ENCODE data around the gene TTYH3.
A peak's percentile ranks its signal among the peaks of the same experiment; 100 is the strongest.

TTYH3 gene

DNA sequence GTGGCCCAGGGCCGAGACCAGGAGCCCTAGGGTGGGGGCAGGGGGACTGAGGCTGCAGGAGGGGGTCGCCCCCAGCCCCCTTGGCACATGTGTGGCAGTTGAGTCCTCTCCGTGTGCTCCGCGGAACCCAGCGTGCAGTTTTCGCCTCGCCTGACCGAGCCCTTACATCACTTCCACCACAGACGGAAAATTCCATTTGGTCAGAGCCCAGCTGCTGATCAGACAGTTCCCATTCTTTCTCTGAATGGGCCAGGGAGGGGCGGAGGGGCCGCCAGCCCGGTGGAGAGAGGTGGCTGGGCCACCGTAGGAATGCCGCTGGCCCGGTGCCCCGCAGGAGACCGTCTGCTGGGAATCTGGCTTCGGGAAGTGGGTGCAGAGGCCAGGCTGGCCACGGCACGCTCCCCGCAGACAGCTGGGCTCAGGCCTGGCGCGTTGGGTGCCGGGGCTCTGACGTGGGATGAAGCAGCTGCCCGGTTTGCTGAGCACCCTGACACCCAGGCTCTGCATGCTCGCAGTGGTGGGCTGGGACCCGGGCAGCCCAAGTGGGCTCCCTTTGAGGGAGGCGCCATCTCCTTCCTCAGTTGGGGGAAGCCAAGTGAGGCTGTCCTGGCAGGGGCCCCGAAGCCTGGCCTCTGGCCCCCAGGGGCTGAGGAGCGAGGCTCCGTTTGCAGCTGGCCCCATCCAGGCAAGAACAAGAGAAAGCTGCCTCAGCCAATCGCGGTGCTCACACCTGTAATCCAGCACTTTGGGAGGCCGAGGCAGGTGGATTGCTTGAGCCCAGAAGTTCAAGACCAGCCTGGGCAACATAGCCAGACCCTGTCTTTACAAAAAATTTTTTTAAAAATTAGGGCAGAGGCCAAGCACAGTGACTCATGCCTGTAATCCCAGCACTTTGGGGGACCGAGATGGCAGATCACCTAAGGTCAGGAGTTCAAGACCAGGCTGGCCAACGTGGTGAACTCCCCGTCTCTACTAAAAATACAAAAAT, 9.9 kb downstream of the TTYH3 start:
- peak overlapping the region; percentile 57 to 67 for H3K27ac ChIP-seq (ENCODE audit: low read depth in 2 of 2, low read length in 2 of 2)
- peaks cover 13% of the 10 kb centered on the region in 2 donors for H3K4me1 ChIP-seq (ENCODE audit: control insufficient read depth in 2 of 2, insufficient read depth in 2 of 2, low read length in 2 of 2)

DNA sequence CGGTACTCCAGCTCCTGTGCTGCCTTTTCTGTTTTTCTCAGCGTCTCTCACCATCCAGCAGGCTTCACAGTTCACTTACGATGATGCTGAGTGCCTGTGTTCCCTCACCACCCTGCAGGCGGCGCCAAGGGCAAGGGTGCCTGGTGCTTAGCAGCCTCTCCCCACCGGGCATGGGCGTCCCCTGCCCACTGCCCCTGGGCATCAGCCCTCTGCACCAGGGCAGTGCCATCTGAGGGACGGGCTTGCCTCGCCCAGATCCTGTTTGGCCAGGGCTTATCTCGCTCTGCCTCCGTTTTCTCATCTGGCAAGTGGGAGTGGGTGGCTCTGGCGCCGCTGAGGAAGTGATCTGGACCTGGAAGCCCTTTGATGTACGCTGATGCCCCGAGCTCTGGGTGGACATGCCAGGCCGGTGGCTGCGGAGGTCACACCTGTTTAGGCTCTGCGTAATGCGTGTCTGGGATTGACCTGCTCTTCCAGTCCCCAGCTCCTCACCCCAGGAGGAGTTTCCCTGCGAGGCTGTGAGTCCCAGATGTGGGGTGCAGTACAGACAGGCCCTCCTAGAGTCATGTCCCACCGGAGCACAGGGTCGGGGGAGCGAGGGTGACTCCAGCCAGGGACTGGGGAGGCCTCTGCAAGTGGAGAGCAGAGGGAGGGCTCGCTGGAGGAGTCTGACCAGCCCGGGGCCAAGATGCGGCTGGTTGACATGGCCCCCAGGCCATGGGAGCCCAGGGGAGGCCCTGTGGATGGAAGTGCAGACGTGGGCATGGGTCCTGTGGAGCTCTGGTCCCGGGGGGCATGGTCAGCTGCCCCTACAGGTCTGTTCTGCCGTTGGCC, 11.8 kb downstream of the TTYH3 start:
- Histone ChIP-seq H3K36me3 (ENCODE audit: control insufficient read depth in 2 of 2, insufficient read depth in 2 of 2, low read length in 2 of 2) (no peaks in the 10 kb centered on the region), H3K9ac (ENCODE audit: low read depth in 1 of 2, low read length in 2 of 2) (no peak overlapping the region), H3K4me3 (ENCODE audit: low read length in 2 of 2) (no peak overlapping the region), H3K9me3 (ENCODE audit: control insufficient read depth in 2 of 2, low read length in 2 of 2) (no peaks in the 10 kb centered on the region), H3K4me1 (ENCODE audit: control insufficient read depth in 2 of 2, insufficient read depth in 2 of 2, low read length in 2 of 2) (peaks cover 9 to 13% of the 10 kb centered on the region in 2 donors), H3K27ac (ENCODE audit: low read depth in 2 of 2, low read length in 2 of 2) (no peak overlapping the region), H3K27me3 (ENCODE audit: control insufficient read depth in 2 of 2, insufficient read depth in 2 of 2, low read length in 2 of 2) (no peaks in the 10 kb centered on the region)

More for the DNA sequence above, 9.9 kb downstream of the TTYH3 start:
- H3K4me3 ChIP-seq (ENCODE audit: low read length in 2 of 2): no peak overlapping the region
- H3K36me3 ChIP-seq (ENCODE audit: control insufficient read depth in 2 of 2, insufficient read depth in 2 of 2, low read length in 2 of 2): no peaks in the 10 kb centered on the region
- no peaks in the 10 kb centered on the region for H3K27me3 ChIP-seq (ENCODE audit: control insufficient read depth in 2 of 2, insufficient read depth in 2 of 2, low read length in 2 of 2)
- H3K9me3 ChIP-seq (ENCODE audit: control insufficient read depth in 2 of 2, low read length in 2 of 2): no peaks in the 10 kb centered on the region
- H3K9ac ChIP-seq (ENCODE audit: low read depth in 1 of 2, low read length in 2 of 2): peak overlapping the region in 1 of 2 donors; percentile 24

GRCh38 chr7:2644220-2644561, 12.4 kb downstream of the TTYH3 start:
- no peaks in the 10 kb centered on the region for H3K36me3 ChIP-seq (ENCODE audit: control insufficient read depth in 2 of 2, insufficient read depth in 2 of 2, low read length in 2 of 2)
- peak overlapping the region in 1 of 2 donors; percentile 4 for H3K27ac ChIP-seq (ENCODE audit: low read depth in 2 of 2, low read length in 2 of 2)
- H3K4me1 ChIP-seq (ENCODE audit: control insufficient read depth in 2 of 2, insufficient read depth in 2 of 2, low read length in 2 of 2): peaks cover 9 to 13% of the 10 kb centered on the region in 2 donors
- H3K4me3 ChIP-seq (ENCODE audit: low read length in 2 of 2): no peak overlapping the region
- no peaks in the 10 kb centered on the region for H3K9me3 ChIP-seq (ENCODE audit: control insufficient read depth in 2 of 2, low read length in 2 of 2)
- no peaks in the 10 kb centered on the region for H3K27me3 ChIP-seq (ENCODE audit: control insufficient read depth in 2 of 2, insufficient read depth in 2 of 2, low read length in 2 of 2)
- H3K9ac ChIP-seq (ENCODE audit: low read depth in 1 of 2, low read length in 2 of 2): no peak overlapping the region

GRCh38 chr7:2644562-2645273, 12.9 kb downstream of the TTYH3 start:
- H3K9ac ChIP-seq (ENCODE audit: low read depth in 1 of 2, low read length in 2 of 2): no peak overlapping the region
- H3K36me3 ChIP-seq (ENCODE audit: control insufficient read depth in 2 of 2, insufficient read depth in 2 of 2, low read length in 2 of 2): no peaks in the 10 kb centered on the region
- H3K27ac ChIP-seq (ENCODE audit: low read depth in 2 of 2, low read length in 2 of 2): peak overlapping the region in 1 of 2 donors; percentile 16
- H3K4me3 ChIP-seq (ENCODE audit: low read length in 2 of 2): no peak overlapping the region
- no peaks in the 10 kb centered on the region for H3K9me3 ChIP-seq (ENCODE audit: control insufficient read depth in 2 of 2, low read length in 2 of 2)
- peaks cover 9 to 13% of the 10 kb centered on the region in 2 donors for H3K4me1 ChIP-seq (ENCODE audit: control insufficient read depth in 2 of 2, insufficient read depth in 2 of 2, low read length in 2 of 2)
- no peaks in the 10 kb centered on the region for H3K27me3 ChIP-seq (ENCODE audit: control insufficient read depth in 2 of 2, insufficient read depth in 2 of 2, low read length in 2 of 2)

DNA sequence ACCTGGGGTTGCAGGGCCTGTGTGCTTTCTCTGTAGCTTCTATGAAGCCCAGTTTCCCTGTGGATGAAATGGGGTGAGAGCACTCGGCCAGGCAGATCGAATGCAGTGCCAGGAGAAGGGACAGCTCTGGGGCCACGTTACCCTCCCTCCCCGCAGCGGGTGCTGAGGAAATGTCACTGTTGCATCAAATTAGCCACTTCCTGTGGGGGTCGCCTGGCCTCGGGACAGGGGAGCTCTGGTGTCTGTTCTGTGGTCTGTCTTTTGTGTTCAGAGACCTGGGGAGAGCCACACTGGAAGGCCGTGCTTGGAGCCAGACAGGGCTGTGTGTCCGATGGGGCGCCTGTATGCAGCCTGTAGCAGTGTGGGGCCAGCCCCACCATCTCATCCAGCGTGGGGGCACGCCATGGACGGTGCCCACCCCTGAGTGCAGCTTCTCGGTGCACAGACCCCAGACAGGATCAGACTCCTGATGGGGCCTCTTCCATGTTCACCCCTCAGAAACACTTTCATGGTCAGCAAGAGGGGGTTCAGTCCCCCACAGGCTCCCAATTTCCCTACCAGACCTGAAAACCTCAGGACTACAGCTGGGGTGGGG, 13.6 kb downstream of the TTYH3 start:
- no peaks in the 10 kb centered on the region for H3K27me3 ChIP-seq (ENCODE audit: control insufficient read depth in 2 of 2, insufficient read depth in 2 of 2, low read length in 2 of 2)
- no peak overlapping the region for H3K4me3 ChIP-seq (ENCODE audit: low read length in 2 of 2)
- no peak overlapping the region for H3K9ac ChIP-seq (ENCODE audit: low read depth in 1 of 2, low read length in 2 of 2)
- H3K36me3 ChIP-seq (ENCODE audit: control insufficient read depth in 2 of 2, insufficient read depth in 2 of 2, low read length in 2 of 2): peaks cover 0 to 2% of the 10 kb centered on the region in 2 donors
- H3K4me1 ChIP-seq (ENCODE audit: control insufficient read depth in 2 of 2, insufficient read depth in 2 of 2, low read length in 2 of 2): peaks cover 8 to 13% of the 10 kb centered on the region in 2 donors
- H3K9me3 ChIP-seq (ENCODE audit: control insufficient read depth in 2 of 2, low read length in 2 of 2): no peaks in the 10 kb centered on the region
- peak overlapping the region in 1 of 2 donors; percentile 16 for H3K27ac ChIP-seq (ENCODE audit: low read depth in 2 of 2, low read length in 2 of 2)

GRCh38 chr7:2646336-2646679, 14.5 kb downstream of the TTYH3 start:
- Histone ChIP-seq H3K4me1 (ENCODE audit: control insufficient read depth in 2 of 2, insufficient read depth in 2 of 2, low read length in 2 of 2) (peaks cover 0 to 7% of the 10 kb centered on the region in 2 donors), H3K27me3 (ENCODE audit: control insufficient read depth in 2 of 2, insufficient read depth in 2 of 2, low read length in 2 of 2) (no peaks in the 10 kb centered on the region), H3K9ac (ENCODE audit: low read depth in 1 of 2, low read length in 2 of 2) (no peak overlapping the region), H3K27ac (ENCODE audit: low read depth in 2 of 2, low read length in 2 of 2) (no peak overlapping the region), H3K36me3 (ENCODE audit: control insufficient read depth in 2 of 2, insufficient read depth in 2 of 2, low read length in 2 of 2) (peaks cover 0 to 2% of the 10 kb centered on the region in 2 donors), H3K4me3 (ENCODE audit: low read length in 2 of 2) (no peak overlapping the region), H3K9me3 (ENCODE audit: control insufficient read depth in 2 of 2, low read length in 2 of 2) (no peaks in the 10 kb centered on the region)

GRCh38 chr7:2646680-2647571, 15.1 kb downstream of the TTYH3 start:
- Histone ChIP-seq H3K27me3 (ENCODE audit: control insufficient read depth in 2 of 2, insufficient read depth in 2 of 2, low read length in 2 of 2) (no peaks in the 10 kb centered on the region), H3K9ac (ENCODE audit: low read depth in 1 of 2, low read length in 2 of 2) (no peak overlapping the region), H3K27ac (ENCODE audit: low read depth in 2 of 2, low read length in 2 of 2) (no peak overlapping the region), H3K36me3 (ENCODE audit: control insufficient read depth in 2 of 2, insufficient read depth in 2 of 2, low read length in 2 of 2) (peaks cover 2 to 5% of the 10 kb centered on the region in 2 donors), H3K4me1 (ENCODE audit: control insufficient read depth in 2 of 2, insufficient read depth in 2 of 2, low read length in 2 of 2) (peaks cover 0 to 5% of the 10 kb centered on the region in 2 donors), H3K4me3 (ENCODE audit: low read length in 2 of 2) (no peak overlapping the region), H3K9me3 (ENCODE audit: control insufficient read depth in 2 of 2, low read length in 2 of 2) (no peaks in the 10 kb centered on the region)

GRCh38 chr7:2647594-2648172, 15.9 kb downstream of the TTYH3 start:
- Histone ChIP-seq H3K9me3 (ENCODE audit: control insufficient read depth in 2 of 2, low read length in 2 of 2) (no peaks in the 10 kb centered on the region), H3K27ac (ENCODE audit: low read depth in 2 of 2, low read length in 2 of 2) (no peak overlapping the region), H3K4me3 (ENCODE audit: low read length in 2 of 2) (no peak overlapping the region), H3K36me3 (ENCODE audit: control insufficient read depth in 2 of 2, insufficient read depth in 2 of 2, low read length in 2 of 2) (peaks cover 3 to 7% of the 10 kb centered on the region in 2 donors), H3K9ac (ENCODE audit: low read depth in 1 of 2, low read length in 2 of 2) (no peak overlapping the region), H3K27me3 (ENCODE audit: control insufficient read depth in 2 of 2, insufficient read depth in 2 of 2, low read length in 2 of 2) (no peaks in the 10 kb centered on the region), H3K4me1 (ENCODE audit: control insufficient read depth in 2 of 2, insufficient read depth in 2 of 2, low read length in 2 of 2) (peaks cover 0 to 5% of the 10 kb centered on the region in 2 donors)

Measured in mucosa of rectum (tissue), 2 donors.